ENCODE results near the gene APOA1.

Gene APOA1

DNA sequence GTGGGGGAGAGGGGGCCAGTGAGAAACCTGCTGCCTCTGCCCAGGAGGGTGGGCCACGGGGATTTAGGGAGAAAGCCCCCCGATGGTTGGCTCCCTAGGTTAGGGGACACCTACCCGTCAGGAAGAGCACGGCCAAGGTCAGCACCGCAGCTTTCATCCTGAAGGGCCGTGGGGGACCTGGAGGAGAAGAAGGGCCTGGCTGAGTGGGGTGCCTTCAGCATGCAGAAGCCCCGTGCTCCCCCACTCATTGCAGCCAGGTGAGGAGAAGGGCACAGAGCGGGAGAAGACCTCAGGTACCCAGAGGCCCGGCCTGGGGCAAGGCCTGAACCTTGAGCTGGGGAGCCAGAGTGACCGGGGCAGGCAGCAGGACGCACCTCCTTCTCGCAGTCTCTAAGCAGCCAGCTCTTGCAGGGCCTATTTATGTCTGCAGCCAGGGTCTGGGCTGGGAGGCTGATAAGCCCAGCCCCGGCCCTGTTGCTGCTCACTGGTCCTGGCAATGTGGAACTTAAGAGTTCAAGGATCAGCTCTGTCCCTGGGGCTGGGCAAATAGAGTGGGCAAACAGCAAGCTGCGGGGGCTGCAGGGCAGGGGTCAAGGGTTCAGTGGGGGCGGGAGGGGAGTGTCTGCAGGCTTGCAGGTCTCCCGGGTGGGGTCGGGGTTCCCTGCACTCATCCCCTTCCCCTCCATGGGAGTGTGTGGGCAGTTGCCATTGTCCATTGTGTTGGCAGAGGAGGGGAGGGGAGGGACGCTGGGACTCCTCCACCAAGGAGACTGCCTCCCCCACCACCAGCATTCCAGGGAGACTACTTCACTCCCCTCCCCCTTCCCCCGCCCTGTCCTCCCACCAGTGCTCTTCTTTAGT is at the start of gene APOA1:
Gene APOA1 (minus strand): TSS at position 392 of the 861 bp plus-strand sequence. CDS start 235 bp downstream, at position 157.
- no peak for DNase-seq (ENCODE audit: low read depth)

DNA sequence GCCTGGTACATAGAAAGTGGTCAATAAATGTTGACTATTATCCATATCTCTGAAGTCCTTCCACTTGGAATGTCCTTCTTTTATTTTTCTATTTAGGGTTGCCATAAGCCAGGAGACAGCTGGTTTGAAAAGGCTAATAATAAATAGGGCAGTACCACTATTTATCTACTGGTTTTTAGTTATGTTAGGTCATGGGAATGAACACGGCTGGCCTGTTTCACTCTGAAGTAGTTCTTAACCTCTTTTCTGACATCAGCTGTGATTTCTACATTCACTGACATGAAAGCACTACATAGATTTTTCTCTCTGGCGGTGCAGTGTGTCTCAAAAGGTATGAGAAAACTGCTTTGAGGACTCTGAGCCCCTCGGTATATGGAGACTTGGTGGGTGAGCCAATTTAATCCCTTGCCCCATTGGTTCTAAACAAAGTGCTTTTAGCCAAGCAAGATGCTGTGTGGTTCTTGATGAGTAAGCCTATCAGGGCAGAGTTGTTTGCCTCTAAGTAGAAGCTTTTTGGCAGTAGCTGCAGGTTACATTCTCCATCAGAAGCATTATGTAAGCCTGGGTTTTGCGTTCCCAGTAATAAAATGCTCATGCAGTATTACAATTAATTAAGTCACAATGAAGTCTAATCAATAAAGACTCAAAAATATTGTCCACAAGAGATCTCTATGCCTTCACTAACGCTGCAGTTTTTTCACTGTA is 48.7 kb upstream of the APOA1 start:
- peak; percentile 40 for DNase-seq (ENCODE audit: low read depth)

- DNase-seq (ENCODE audit: low read depth): peak; percentile 56
Observed at GRCh38 chr11:116882386-116882785, 45.0 kb upstream of the APOA1 start.

GRCh38 chr11:116881143-116881542 is 43.7 kb upstream of the APOA1 start:
- DNase-seq (ENCODE audit: low read depth): peak; percentile 78

DNA sequence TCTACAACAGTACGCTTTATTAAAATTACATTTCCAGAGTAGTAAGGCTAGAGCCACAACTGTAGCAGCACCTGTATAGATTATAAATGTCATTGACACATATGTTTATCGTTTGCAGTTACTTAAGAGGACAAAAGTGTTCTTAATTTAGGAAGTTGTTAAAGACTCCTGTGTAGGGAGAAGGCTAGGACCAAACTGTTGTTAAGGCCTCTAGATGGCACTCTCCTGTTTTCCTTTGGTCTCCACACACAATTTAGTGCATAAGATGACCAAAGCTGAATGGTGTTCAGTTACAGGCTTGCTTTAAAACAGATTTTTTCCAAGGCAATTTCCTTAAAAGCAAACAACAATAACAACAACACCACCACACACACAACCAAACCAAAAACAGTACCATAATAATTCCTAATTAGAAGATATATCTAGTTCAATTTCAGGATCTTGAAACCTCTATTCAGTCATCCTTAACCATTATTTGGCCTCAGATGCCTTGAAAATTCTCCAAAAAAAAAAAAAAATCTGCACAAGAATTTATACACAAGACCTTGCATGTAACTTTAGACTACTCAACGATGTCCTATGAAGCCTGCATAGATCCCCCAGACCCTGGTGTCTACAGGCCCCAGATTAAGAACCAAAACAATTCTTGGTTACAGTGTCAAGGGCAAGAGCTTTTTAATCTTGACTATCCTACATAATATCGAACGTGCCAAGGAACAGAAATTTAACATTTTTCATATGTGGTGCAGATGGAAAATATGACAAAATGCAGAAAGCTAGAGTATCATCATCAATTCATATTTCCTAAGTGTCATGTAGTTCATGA is 42.6 kb upstream of the APOA1 start:
- peak; percentile 77 for DNase-seq (ENCODE audit: low read depth)

- no peak for DNase-seq (ENCODE audit: low read depth)
Observed at GRCh38 chr11:116876656-116877055, 39.2 kb upstream of the APOA1 start.

DNA sequence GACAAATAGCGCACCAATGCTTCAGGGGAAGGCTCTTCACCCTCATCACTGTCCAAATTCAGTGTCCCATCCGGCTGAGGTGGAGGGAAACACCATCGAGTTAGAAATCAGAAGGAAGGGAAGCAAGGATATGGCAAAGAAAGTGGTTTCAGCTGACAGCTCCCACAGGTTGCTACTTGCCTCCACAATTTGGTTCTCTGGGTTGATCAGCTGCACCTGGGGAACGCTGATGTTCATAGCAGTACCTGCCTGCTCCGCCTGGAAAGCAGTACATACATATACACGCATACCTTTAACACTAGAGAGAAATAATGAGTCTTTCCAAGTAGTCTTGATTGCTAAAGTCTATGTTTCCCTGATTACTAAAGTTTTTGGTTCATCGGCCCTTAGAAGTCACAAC is 37.8 kb upstream of the APOA1 start:
- DNase-seq (ENCODE audit: low read depth): no peak

GRCh38 chr11:116874251-116874650 is 36.8 kb upstream of the APOA1 start:
- DNase-seq (ENCODE audit: low read depth): no peak

DNA sequence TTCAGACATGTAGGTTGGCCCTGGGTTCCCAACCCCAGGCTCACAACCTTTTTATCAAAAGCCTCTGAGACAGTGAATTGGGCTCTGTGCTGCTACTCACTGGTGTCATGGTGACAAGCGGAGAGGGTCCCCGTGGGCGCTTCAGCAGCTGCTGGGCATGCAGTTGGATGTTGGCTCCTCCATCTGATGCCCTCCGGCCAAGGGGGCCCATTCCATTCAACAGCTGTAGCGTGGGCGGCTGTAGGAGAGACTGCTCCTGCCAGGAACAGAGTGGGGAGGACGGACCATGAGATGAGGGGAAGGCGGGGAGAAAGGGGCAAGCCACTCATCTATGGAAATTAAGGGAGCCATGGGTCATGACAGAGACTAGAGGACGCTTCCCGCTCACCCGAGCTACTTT is 36.0 kb upstream of the APOA1 start:
- DNase-seq (ENCODE audit: low read depth): no peak

GRCh38 chr11:116871248-116871647 is 33.8 kb upstream of the APOA1 start:
- peak; percentile 56 for DNase-seq (ENCODE audit: low read depth)

DNA sequence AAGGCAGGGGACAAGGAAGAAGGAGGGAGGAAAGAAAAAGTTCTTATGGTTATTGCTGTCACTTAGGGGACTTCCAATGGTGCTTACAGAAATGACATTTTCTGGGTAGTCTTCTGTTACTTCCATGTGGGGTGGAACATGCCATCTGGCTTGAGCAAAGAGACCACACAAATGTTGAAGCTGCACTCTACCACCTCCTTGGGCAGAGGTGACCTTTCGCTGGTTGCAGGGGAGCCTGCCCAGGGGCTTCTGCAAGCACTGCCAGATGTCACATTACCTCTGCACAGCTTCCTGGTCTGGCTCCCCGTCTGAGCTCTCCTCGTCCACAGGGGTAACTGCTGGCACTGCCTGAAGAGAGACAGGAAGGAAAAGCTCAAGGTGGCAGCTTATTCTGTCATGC is 32.6 kb upstream of the APOA1 start:
- no peak for DNase-seq (ENCODE audit: low read depth)

DNA sequence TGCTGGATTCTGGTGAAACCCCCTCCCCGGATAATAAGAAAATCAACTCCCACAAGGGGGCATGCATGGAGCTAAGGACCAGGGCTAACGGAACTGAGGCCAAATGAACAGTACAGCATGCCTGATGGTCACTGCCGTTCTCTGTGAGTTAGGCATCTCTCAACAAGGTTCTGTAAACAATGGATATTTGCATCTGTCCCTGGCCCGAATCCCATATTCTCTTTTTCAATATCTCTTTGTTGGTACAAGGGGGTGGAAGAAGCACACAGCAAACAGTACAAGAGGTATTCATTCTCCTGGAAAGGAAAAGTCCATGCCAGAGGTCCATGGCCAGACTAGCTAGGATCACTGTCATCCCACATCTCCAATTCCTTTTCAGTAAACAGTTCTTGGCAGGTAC is 32.2 kb upstream of the APOA1 start:
- no peak for DNase-seq (ENCODE audit: low read depth)

GRCh38 chr11:116868066-116868465 is 30.6 kb upstream of the APOA1 start:
- no peak for DNase-seq (ENCODE audit: low read depth)

DNA sequence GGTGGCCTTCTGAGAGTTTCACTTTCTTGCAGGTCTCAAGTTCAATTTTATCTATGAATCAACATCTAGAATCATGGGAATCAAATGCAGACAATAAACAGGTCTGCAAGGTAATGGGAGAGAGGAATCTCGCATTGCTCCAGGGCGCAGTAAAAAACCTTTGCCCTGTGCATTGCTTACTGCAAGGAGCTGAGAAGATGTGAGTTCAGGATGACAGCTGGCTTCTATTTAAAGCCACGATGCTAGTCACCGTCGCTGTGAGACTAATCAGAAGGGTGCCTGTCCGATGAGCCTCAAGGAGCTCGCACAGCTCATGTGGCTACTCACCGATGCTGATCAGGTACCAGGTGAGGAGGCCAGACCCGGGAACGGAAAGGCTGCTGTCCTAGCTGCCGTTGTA is 30.2 kb upstream of the APOA1 start:
- no peak for DNase-seq (ENCODE audit: low read depth)

DNA sequence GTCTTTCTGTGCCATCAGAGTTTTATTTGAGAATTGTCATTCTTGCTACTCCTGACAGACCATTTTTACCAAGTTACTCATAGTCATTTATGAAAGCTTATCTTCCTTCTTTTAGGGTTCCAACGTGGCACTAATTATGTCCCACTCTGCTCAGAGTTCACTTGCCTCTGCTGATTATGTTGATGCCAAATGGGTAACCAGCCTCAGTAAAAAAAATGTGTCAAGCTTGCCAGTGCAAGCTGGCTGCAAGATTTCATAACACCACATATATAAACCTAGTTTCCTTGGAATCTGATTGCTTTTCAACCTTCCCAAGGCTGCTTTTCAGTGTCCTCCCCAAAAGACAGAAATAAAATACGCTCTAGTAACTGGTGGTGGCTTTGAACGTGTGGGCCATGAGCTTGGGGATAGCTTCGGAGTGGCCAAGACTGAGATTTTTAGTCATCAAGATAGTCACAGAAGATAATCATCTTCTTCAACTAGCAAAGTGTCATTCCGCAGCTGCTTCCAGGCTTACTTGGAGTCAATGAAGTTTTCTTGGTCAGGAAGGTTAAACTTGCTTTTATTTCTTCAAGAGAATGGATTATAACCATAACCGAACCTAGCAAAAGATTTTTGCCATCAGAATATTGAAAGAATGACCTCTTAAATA is 29.5 kb upstream of the APOA1 start:
- peak; percentile 90 for DNase-seq (ENCODE audit: low read depth)

DNA sequence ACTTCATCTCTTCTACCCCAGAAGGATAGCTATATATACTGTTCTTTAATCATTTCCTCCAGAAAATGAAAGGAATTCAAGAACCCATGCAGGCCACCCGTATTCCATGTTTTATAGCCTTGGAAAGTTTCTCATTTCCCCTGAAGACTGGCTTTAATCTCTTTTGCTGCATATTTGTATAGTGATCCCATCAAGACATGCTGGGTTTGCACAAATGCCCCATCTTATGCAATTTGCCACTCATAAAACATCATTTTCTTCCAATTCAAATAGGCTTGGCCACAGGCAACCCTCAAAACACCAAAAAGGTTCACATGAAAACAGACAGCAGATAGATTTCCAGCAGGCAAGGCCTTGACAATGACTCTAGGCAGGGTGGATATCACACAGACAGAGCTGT is 28.3 kb upstream of the APOA1 start:
- DNase-seq (ENCODE audit: low read depth): peak; percentile 57

- DNase-seq (ENCODE audit: low read depth): peak; percentile 14
Observed at GRCh38 chr11:116864531-116864930, 27.1 kb upstream of the APOA1 start.

- DNase-seq (ENCODE audit: low read depth): no peak
Observed at GRCh38 chr11:116862951-116863350, 25.5 kb upstream of the APOA1 start.

- DNase-seq (ENCODE audit: low read depth): no peak
Observed at GRCh38 chr11:116862185-116862584, 24.8 kb upstream of the APOA1 start.

- DNase-seq (ENCODE audit: low read depth): no peak
Observed at GRCh38 chr11:116861539-116861938, 24.1 kb upstream of the APOA1 start.

DNA sequence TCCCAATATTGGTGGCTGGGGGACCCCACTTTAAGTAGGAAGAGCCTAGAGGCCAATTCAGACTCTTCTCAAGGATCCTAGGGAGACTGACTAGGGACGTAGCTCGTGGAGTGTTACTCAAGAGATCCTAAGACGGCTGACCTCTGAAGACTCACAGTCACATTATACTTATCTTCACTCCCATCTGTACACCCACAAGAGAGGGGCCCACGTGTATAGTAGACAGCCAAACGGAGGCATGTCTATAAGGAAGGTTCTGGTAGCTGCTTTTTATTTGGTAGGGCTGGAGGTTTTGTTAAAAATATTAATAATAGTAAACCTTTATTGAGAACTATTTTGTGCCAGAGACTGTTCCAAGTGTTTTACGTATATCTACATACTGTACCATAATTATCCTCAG is 22.9 kb upstream of the APOA1 start:
- no peak for DNase-seq (ENCODE audit: low read depth)

DNA sequence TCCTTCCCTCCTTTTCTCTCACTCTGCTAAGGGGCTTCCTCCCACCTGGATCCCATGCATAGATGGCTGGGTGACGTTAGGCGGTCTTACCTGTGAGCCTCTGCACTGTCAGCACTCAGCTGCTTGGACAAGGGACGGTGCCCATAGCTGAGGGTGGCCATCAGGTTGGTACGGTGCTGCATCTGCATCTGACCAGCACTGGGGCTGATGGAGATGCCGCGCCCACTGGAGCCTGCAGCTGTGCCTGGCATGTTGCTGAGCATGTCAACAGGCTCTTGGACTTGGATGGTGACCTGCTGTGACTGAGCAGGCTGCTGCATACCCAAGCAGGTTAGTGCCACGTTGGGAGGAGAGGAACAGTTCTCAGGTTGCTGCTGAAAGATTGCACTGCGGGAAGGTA is 21.8 kb upstream of the APOA1 start:
- no peak for DNase-seq (ENCODE audit: low read depth)
